DMS153 treated with DMSO at 0.1 percent for 48 hours (cell line): ENCODE results near the gene SLC8A3.

ENCODE experiments used
- DNase-seq: peaks from one replicate; lab custom pipeline; 2025; ENCODE audit not compliant: unreplicated experiment; lab: John Stamatoyannopoulos, UW

SLC8A3 gene

DNA sequence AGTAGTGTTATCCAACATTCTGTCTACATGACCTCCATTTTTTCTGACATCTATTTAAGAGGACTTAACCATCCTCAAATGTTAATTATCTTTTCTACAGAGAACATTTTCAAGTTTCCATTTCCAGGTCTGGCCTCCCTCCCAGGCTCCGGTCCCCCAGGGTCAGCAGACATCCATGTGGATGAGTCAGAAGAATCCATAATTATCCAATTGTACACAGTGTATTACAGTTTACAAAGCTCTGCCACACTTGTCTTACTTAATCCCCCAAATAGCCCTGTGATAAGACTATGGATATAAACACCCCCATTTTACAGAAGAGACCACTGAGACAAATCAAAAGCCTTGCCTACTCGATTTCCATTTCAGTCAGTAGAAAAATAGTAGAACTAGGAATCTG, 65.0 kb downstream of the SLC8A3 start:
- DNase-seq: no peak

DNA sequence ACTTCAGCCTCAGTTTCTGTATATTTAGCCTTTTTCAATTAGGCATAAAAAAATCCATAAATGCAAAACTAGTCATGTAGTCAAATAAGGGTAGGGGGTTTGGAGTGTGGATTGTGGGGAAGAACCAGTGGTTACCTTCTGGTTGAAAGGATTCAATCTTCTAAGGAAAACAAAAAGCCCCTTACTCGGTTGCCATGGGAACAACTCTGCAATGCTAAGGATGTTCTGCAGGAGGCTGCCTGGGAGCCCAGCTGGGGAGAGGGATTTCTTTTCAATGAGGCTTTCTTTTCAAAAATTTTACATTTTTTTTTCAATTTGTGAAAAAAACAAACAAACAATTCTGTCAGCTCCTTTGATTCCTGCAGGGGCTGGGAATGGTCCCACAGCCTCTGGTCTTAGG, 67.2 kb downstream of the SLC8A3 start:
- DNase-seq: no peak

DNA sequence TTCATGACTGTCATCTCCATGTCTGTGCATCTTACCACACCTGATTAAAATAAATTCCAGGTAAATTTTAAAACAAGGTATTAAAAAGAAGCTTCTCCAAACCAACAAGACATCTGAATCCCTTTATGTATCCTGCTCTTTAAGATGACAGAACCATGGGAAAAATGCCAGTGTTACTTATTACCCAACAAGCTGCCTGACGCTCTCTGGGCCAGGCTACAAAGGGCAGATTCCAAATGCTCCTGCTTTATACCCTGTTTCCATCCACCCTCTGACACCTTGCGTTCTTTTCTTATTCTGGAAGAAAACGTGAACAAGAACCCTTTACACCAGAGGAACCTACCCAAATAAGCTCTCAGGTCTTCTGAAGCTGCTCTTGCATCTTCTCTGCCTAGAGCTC, 70.7 kb downstream of the SLC8A3 start:
- no peak for DNase-seq

DNA sequence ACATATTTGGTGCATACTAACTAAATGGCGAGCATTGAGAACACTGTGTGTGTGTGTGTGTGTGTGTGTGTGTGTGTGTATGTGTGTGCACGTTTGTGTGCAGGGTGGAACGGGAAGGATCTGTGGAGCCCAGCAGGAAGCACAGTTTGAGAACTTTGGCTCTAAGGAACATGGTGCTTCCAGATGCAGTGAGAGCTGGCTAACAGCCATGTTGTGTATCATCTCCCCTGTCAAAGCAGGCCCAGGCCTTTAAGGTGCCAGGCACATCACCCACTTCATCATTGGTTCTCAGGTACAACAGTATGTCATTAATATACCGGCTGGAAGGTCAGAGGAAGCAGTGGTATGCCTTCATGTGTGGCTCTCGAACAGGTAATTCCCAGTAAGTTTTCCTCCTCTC, 72.5 kb downstream of the SLC8A3 start:
- DNase-seq: no peak

DNA sequence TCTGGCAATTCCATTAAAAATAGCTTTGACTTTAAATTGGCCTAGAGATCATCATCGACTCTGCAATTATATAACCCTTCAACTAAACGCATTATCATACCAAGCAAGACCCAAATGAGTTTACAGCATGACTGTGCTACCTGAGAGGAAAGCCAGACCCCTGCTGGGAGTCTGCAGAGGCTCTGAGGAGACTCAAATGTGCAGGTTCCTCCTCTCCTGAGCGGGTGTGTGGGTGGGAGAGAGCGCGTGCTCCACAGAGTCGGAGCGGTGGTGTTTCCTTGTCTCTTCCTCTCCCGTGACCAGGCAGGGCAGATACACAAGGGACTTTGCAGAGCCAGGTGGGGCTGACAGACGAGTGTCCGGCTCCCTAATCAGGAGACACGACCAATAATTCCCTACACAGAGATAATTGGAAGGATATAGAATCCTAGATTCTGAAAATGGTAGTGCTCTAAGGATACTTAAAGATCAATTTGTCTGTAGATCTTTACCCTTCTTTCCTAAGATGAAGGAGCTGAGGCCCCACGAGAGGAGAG, 74.1 kb downstream of the SLC8A3 start:
- DNase-seq: no peak

DNA sequence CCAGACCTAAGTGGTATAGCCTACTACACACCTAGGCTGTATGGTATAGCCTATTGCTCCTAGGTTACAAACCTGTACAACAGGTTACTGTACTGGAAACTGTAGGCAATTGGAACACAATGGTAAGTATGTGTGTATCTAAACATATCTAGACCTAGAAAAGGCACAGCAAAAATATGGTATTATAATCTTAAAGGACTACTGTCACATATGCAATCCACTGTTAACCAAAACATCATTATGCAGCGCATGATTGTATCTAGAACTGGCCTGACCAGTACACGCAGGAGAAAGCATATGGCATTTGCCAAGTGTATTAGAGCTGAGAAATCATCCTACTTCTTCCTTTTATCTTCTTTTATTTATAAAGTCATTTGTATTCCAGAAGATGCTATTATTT, 75.5 kb downstream of the SLC8A3 start:
- DNase-seq: no peak

DNA sequence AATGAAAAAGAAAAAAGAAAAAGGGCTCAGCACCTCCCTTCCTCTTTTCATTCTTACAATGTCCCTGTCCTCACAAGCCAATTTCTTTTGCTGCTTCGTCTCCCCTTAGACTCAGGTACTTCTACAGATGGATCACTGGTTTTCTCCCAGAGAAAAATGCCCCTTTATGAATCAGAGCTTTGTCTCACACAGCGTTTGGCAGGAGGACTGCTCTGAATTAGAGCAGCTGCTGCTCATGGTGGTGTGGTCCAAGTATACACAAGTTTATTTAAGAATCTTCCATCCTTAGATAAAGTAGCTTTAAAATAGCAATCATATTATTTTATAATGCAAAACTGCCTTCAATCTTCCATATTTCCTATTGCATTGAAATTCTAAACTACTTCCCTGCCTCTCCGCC, 80.3 kb downstream of the SLC8A3 start:
- no peak for DNase-seq

DNA sequence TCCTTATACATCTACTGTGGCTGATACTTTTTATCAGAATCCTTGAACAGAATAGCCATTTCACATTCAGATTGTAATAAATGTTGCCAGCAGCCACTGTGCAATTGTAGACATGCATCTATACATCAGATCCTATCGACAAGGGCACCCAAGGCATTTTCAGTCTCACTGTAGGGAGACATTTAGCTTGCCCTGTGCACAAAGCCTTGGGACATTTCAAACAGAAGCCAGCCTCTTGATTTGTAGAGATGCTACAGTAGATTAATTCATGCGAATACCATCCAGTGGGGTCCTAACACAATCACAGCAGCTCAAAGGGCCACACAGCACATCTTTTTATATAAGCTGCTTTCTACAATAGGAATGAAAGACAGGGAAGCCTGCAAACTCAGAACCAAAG, 81.4 kb downstream of the SLC8A3 start:
- no peak for DNase-seq

DNA sequence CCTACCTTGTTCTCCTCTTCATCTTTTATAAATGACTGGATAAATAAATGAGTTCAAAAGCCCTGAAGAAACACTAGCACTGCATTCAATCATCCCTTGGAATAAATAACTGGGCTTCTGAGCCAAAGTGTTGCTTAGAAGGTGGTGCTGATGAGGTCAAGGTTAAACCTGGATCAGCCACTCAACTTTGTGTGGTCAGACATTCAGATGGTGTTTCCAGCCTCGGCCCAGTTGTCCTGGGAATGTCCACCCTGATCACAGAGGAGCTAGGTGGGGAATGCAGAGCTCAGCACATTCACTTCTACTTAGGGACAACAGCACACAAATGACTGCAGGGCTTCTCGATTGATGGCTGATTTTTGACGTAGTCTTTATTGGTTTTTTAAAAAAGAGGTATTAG, 88.7 kb downstream of the SLC8A3 start:
- no peak for DNase-seq

DNA sequence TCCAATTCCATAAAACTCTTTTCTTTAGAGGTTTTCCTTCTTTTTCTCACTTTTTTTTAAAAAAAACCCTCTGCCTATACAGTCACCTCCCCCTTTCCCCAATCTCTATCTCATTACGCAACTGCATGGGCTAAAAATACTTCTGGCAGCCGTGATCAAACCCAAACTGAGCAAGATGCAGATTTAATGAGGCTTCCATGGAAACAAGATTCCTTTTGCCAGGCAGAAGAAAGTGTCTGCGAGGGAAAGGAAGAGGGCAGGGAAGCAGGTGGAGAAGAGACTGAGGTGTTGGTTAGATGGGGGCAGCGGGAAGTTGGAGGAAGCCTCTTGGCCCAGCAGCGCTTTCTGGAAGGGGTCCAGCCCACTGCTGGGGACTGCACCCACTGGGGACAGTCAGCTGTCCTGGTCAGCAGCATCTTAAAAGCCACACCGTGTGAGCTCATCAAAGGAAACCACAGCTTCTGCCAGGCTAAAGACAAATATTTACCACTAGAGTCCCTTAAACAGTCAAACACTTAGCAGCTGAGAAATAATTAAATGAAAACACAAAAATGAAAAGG, 90.4 kb downstream of the SLC8A3 start:
- no peak for DNase-seq

DNA sequence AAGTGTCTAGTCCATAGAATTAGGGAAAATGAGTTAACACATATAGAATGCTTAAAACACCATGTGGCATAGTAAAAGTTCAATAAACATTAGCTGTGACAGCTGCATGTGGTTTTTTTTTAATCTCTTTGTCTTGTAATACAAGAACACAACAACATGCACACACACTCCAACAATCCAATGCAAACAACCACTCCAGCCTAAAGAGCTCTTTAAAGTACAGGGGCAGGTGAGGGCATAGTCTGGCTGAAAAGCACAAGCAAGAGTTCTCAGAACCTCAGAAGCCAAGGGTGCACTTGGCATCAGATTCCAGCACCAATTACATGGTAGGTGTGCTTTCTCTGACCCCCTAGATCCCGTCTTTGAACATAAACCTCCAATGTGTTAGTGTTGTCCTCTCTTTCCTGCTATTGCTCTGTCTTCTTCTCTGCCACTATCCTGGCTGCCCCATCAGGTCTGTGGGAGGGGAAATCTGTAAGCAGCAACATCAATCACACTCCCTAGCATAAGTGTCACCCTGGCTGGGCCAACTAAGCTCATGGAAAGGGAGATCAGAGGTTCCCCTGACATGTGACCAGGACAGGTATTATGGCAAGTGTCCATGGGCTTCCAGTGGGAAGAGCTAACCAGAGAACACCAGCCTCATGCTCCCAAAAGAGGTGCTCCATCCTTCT, 91.0 kb downstream of the SLC8A3 start:
- DNase-seq: peak; percentile 81

DNA sequence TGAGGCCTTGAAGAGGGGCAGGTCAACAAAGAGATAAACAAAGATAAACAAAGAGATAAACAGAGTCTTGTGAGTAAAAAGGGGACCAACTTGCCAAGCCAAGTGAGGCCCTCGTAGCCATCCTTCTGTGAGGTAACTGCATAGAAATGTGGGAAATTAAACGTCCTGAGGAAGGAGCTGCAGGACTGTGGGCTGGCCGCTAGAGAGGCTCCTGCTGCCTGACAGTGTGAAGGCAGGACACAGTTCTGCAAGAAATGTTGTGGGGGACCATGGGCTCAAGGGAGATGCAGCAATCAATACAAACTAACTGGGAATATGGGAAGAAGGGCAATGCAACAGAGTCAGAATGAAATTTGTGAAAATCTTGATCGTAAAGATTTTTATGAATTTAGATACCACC, 91.9 kb downstream of the SLC8A3 start:
- DNase-seq: no peak

DNA sequence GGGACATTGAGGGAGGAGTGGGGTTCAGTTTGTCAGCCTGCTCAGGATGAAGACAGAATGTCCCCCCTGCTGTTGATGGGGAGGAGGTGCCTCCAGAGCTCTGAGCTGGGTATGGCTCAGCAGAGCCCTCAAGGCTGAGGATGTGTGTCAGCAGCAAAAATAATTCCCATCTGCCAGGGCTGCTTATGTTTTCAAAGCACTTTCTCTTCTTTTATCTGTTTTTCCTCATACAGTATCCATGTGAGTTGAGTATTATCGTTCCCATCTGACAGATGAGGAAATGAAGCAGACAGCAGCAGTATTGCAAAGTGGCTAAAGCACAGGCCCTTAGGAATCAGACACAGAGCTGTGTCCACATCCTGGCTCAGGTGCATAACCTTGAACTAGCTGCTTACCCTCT, 94.1 kb downstream of the SLC8A3 start:
- no peak for DNase-seq

DNA sequence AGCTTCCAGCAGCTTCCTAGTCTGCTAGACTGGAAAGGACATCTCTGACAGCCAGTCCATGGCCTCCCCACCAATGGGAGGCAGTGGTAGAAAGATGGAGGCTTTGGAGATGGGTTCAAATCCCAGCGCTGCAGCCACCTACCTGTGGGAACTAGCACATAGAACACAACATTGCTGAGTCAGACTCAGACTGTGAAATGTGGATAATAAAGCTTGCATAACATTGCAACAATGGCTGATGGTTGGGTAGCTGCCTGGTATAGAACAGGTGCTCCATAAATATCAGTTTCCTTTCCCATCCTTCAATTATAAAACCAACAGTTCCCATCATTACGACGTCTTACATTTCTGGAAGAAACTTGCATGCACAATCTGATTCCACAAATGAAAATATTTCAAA, 94.6 kb downstream of the SLC8A3 start:
- DNase-seq: no peak

DNA sequence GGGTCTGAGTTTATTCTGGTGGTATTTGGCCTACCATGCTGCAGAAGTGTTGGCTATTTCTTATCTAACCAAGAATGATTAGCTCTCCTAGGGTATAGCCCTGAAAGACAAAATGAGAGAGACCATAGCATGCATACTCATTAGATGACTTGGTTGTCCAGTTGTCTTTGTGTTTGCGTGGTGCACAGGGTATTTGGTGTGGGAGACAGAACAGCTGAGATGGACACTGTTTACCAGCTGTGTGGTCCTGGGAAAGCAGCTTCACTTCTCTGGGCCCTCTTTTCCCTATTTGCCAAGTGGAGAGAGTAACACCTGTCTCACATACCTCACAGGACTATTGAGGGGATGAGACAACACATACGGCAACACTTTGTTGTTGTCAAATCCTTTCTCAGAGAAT, 95.6 kb downstream of the SLC8A3 start:
- DNase-seq: no peak

DNA sequence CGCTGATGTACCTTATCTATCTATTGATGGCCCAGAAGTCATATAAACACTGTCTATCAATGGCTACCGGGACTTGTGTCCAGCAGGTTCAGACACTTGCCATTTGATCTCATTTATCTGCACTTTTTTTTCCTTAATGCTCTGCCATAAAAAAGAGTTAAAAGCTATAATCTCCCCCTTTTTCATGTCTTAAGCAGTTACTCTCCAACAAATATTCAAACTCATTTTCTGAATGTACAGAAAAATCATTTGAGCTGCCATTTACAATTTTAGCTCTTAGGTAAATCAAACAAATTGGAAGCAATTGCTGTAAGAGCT, 101.4 kb downstream of the SLC8A3 start:
- no peak for DNase-seq

DNA sequence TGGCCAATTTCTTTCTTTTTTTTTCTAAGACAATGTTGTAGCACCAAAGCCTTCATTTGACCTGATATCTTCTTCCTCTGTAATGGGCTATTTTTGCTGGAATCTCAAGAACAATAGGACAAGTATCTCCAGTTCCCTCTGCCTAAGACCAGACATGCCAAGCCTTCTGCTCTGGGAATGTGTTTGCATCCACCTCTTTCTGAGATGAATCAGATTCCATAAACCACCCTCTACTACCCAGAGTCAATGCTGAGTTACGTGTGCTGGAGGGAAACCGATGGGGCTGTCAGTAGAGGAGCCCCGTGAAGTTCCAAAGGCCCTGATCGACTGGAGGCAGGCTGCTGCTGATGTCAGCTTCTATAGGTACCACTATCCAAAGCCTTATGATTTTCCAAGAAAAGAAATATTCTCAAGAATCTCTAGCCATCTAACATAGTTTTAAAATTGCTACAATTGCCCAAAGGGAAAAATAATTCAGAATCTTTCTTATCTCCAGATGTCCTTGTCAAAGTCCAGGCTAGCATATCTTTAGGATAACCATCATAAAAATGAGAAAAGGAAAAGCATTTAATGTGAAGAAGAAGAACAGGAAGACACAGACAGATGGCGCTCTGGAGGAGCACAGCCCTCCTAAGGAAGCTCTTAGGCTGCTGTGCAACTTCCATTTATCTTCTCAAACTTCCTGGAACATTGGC, 101.9 kb downstream of the SLC8A3 start:
- DNase-seq: peak; percentile 22

DNA sequence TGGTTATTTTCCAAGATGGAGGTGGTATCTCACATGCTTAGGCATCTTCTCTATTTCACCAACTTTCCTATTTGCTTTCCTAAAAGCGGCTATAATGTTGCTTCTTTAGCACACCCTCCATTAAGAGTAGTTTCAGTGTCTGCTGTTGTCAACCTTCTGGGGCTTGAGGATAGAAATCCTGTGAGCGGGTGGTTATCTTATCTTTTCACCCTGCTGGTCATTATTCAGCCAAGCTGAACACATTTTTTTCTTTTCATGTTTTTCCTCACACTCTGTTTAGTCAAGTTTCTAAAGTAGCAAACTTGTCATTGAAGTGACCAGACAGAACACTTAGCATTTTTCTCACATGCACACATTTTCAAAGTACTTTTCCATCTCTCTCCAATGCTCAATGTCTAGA, 104.5 kb downstream of the SLC8A3 start:
- DNase-seq: no peak

DNA sequence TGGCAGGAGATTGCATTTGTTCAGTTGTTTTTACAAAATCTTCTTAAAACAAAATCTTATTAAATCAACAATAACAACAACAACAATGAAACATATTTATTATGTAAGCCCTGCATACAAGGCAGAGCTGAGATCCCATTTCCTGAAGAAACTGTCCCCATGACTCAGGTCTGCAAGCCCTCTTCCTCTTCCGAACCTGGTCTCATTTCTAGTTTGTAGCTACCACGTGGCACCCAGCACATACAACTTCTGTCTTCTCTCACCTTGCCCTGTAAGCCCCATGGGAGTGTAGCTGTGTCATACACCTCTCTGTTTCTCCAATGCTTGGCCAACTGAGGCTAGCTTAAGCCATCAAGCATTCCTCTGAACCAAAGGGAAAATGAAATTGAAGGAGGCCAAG, 106.4 kb downstream of the SLC8A3 start:
- DNase-seq: no peak

DNA sequence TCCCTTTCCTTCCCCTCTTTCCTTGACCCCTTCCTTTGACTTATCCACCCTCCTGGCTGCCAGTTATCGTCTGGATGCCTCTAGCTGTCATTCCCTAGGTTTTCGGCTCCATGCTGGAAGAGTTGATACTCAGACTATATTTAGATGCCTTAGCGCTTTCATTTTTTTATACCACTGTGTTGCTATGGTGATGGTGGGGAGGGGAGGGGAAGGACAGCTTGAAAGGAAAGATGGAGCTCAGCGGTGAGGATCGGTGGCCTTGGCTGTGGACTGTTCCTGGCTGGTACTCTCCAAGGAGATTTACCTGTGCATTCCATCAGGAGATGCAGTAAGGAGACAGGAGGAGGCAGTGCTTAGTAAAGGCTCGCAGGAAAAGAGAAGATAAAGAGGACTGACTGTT, 108.7 kb downstream of the SLC8A3 start:
- no peak for DNase-seq

DNA sequence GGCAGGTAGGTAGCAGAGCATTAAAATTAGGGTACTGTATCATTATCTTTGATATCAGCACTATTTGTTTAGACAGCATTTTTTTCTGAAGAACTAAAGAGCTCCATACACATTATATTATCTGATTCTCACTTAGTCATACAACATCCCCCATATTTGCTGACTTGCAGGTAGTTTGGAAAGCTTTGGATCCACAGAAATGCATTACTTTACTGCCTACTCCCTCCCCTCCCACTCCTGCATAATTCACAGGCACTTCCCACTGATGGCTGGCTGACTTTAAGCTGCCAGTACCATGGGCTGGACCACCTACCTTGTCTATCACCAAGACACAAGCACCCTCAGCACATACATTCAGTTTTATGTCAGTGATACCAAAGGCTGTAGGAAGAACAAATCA, 110.4 kb downstream of the SLC8A3 start:
- no peak for DNase-seq

DNA sequence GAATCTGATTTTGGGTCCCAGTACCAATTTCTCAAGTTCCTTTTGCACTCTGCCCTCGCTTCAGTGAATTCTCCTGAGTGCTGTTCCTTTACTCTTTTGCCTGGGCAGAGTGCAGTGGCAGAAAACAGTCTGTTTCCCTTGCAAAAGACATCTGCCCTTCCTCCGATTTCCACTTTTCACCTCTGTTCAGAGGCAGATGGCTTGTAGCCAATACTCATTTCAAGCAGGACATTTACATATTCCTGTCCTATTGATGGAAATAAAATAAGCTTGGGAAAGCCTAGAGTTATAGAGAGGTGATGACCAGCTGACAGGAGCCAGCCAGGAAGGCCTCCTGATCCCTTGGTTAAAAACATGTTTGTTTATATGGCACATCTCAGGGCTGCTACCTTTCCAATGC, 111.0 kb downstream of the SLC8A3 start:
- no peak for DNase-seq

DNA sequence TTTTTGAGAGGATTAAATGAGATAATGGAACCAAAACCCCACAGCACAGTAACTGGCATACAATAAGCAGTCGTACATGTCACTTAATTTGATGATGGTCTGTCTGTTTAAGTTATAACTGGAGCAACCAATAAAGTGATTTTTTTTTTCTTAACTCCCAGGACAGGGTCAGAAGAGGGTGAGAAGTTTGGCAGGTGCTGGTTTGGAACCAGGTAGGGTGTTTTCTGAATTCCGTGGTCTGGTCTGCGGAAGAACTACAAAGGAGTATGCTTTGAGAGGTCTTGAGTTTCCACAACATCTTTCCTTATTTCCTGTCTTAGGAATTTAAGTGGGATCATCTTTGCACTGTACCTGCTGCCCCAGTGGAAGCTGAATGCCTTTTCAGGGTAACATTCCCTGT, 111.7 kb downstream of the SLC8A3 start:
- DNase-seq: no peak
